ENCODE data around the gene ZNF75A.

ZNF75A gene

GRCh38 chr16:3364774-3365427, 59.6 kb downstream of the ZNF75A start:
- DNase-seq (ENCODE audit: low read depth in 1 of 2, low spot score in 1 of 2): peak; percentile 53 to 78

Data from activated T-helper 1 cell treated with anti-CD3 and anti-CD28 coated beads, Interleukin-2, amount 50 U/mL, for 16 hours (primary cell).